PC-9 (cell line): ENCODE results near the gene CASKIN1. TPM values are rescaled to one million over a fixed set of nuclear protein-coding genes. Genes with fewer than 3 reads are reported as not detected.

Experiments
- BruUV-seq: library from RNA; stranded (reverse); fragments of 400-500 nt; replicated peaks from 2 replicates; lab custom pipeline; 2021; lab: Mats Ljungman, UMichigan
- CTCF ChIA-PET: fragments of 300-600 bp; sonication (Branson Sonifier 250); formaldehyde crosslinking; loops from one replicate; lab custom pipeline; 2022; ENCODE audit warnings: antibody characterized with exemption; lab: Charles Lee
- POLR2A ChIA-PET: fragments of 300-600 bp; sonication (Branson Sonifier 250); formaldehyde crosslinking; loops from one replicate; lab custom pipeline; 2022; ENCODE audit warnings: antibody characterized with exemption; ENCODE audit not compliant: unreplicated experiment; lab: Charles Lee
- DNase-seq, 2 experiments: peaks; one replicate each; pipeline versions ENCODE4 v3.0.0 to v3.0.0-alpha.2; 2015 to 2022; ENCODE audit warnings: mixed read lengths in 1 of 2
- H2AFZ ChIP-seq: fragments of 200-600 bp; sonication (generic); 2 replicates; pipeline ENCODE4 v1.8.1; 2017; ENCODE audit warnings: antibody characterized with exemption
- H3F3A ChIP-seq: fragments of 200-600 bp; sonication (generic); 2 replicates; pipeline ENCODE4 v1.8.1; 2017; ENCODE audit warnings: antibody characterized with exemption, mild to moderate bottlenecking, low read depth; ENCODE audit not compliant: insufficient read depth
- H3K27ac ChIP-seq: fragments of 200-600 bp; sonication (generic); 2 replicates; pipeline ENCODE4 v1.6.1; 2016; ENCODE audit warnings: mixed run types
- H3K27me3 ChIP-seq: fragments of 200-600 bp; sonication (generic); 2 replicates; pipeline ENCODE4 v1.6.1; 2016; ENCODE audit warnings: low read depth, mixed run types; ENCODE audit not compliant: insufficient read depth
- H3K36me3 ChIP-seq: fragments of 200-600 bp; sonication (generic); 2 replicates; pipeline ENCODE4 v1.6.1; 2016; ENCODE audit warnings: low read depth, mixed run types
- H3K4me1 ChIP-seq: fragments of 200-600 bp; sonication (generic); replicated peaks from 2 replicates; pipeline ENCODE4 v1.6.1; 2016; ENCODE audit warnings: mixed run types; ENCODE audit not compliant: insufficient read depth
- H3K4me2 ChIP-seq: fragments of 200-600 bp; sonication (generic); 2 replicates; pipeline ENCODE4 v1.6.1; 2017; ENCODE audit warnings: mixed run types
- H3K4me3 ChIP-seq: fragments of 200-600 bp; sonication (generic); 2 replicates; pipeline ENCODE4 v1.6.1; 2016; ENCODE audit warnings: mixed run types
- H3K79me2 ChIP-seq: fragments of 200-600 bp; sonication (generic); 2 replicates; pipeline ENCODE4 v1.6.1; 2017; ENCODE audit warnings: low read depth, mixed run types
- H3K9me2 ChIP-seq: fragments of 200-600 bp; sonication (generic); 2 replicates; pipeline ENCODE4 v1.8.1; 2017; ENCODE audit warnings: mild to moderate bottlenecking; ENCODE audit not compliant: insufficient read depth
- H3K9me3 ChIP-seq: fragments of 200-600 bp; sonication (generic); 2 replicates; pipeline ENCODE4 v1.8.1; 2016; ENCODE audit warnings: low read depth; ENCODE audit not compliant: insufficient read depth
- H4K20me1 ChIP-seq: fragments of 200-600 bp; sonication (generic); 2 replicates; pipeline ENCODE4 v1.8.1; 2017; ENCODE audit not compliant: insufficient read depth
- EZH2 ChIP-seq: fragments of 200-600 bp; sonication (generic); IDR thresholded peaks from 2 replicates; pipeline ENCODE4 v1.8.0; 2017; ENCODE audit warnings: antibody characterized with exemption, low read depth
- intact Hi-C: fragments of 100-400 bp; cut with micrococcal nuclease; formaldehyde crosslinking; loops from one replicate; pipeline ENCODE4 v1.10.0; 2022; ENCODE audit not compliant: unreplicated experiment
- total RNA-seq: library from RNA; stranded (reverse); gene quantifications from 2 replicates; pipeline ENCODE4 v1.2.3, GENCODE V29; 2021
- TF ChIP-seq, protein P1 (sequence below): fragments of 200-600 bp; sonication (generic); conservative IDR thresholded peaks from 2 replicates; pipeline ENCODE4 v1.6.1; 2017; ENCODE audit warnings: mixed run types, antibody characterized with exemption, mild to moderate bottlenecking, moderate library complexity

Gene CASKIN1
- total RNA-seq, 1 experiment from 2014 or later = 2.1 TPM

DNA sequence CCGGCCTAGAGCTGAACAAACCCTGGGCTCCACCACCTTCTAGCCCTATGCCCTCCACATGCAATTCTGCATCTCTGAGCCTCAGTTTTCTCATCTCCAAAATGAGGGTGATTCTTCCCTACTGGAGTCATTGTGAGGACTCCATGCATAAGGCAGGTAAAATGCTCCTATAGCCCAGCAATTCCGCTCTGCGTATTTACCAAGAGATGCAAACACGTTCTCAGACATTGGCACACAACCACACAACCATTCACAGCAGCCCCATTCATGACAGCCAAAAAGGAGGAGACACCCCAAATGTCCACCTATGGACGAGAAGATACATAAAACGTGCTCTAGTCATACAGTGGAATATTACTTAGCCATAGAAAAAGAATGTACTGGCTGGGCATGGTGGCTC is 3.9 kb upstream of the CASKIN1 start:
- Histone ChIP-seq H2AFZ (no peak overlapping the region), H3K79me2 (no peaks in the 10 kb centered on the region), H3K4me1 (peaks cover 7% of the 10 kb centered on the region; the same call in 1 of the 2 replicates), H3K9me3 (no peaks in the 10 kb centered on the region), H3K4me3 (no peak overlapping the region), H4K20me1 (no peaks in the 10 kb centered on the region), H3K36me3 (no peaks in the 10 kb centered on the region), H3K27me3 (peaks cover 31% of the 10 kb centered on the region), H3K27ac (no peak overlapping the region), H3K9me2 (no peaks in the 10 kb centered on the region), H3K4me2 (no peak overlapping the region), H3F3A (peaks cover 12% of the 10 kb centered on the region; the same call in 1 of the 2 replicates)
- BruUV-seq = no TSS peak
- intact Hi-C loops = no loop called here
- no peak for TF ChIP-seq EZH2
- TF ChIP-seq, protein P1, sequence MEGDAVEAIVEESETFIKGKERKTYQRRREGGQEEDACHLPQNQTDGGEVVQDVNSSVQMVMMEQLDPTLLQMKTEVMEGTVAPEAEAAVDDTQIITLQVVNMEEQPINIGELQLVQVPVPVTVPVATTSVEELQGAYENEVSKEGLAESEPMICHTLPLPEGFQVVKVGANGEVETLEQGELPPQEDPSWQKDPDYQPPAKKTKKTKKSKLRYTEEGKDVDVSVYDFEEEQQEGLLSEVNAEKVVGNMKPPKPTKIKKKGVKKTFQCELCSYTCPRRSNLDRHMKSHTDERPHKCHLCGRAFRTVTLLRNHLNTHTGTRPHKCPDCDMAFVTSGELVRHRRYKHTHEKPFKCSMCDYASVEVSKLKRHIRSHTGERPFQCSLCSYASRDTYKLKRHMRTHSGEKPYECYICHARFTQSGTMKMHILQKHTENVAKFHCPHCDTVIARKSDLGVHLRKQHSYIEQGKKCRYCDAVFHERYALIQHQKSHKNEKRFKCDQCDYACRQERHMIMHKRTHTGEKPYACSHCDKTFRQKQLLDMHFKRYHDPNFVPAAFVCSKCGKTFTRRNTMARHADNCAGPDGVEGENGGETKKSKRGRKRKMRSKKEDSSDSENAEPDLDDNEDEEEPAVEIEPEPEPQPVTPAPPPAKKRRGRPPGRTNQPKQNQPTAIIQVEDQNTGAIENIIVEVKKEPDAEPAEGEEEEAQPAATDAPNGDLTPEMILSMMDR = no peak
- ChIA-PET POLR2A (no interaction called here), CTCF (no interaction called here)
- no peak for DNase-seq

DNA sequence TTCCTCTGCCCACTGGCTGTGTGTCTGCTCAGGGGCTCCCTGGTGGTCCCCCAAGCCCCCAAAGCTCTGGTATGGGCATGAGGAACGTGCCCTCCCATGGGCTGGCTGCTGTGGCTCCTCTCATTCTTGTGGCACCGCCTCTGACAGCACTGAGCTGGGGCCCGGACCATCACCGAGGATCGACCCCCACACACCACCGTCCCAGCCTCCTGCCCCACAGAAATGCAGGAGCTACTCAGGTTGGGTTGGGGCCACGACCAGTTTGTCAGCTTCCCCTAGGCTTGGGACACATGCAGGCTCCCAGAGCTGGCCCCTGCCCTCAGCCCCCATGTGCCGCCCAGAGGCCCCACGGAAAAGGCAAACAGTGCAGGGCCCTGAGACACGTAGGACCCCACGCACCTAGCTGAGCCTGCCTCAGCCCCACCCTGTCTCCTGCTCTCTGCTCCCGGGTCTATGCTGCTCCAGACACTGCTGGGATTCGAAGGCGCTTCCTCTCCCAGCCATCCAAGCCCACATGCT is 3.3 kb upstream of the CASKIN1 start:
- peaks cover 35% of the 10 kb centered on the region for H3K27me3 ChIP-seq
- peaks cover 12% of the 10 kb centered on the region; the same call in 1 of the 2 replicates for H3F3A ChIP-seq
- no peak for DNase-seq
- H2AFZ ChIP-seq = no peak overlapping the region
- TF ChIP-seq EZH2 = no peak
- peaks cover 5% of the 10 kb centered on the region; the same call in 1 of the 2 replicates for H3K4me1 ChIP-seq
- BruUV-seq = no TSS peak
- H4K20me1 ChIP-seq = no peaks in the 10 kb centered on the region
- ChIA-PET CTCF (no interaction called here), POLR2A (interaction anchor here (0.6 kb wide), 1 partner anchor 44 kb away, joined by 3 read pairs; the partner anchor contains the start of gene TRAF7)
- no peaks in the 10 kb centered on the region for H3K36me3 ChIP-seq
- H3K9me2 ChIP-seq = no peaks in the 10 kb centered on the region
- no peak overlapping the region for H3K4me3 ChIP-seq
- no peak overlapping the region for H3K4me2 ChIP-seq
- H3K9me3 ChIP-seq = no peaks in the 10 kb centered on the region
- H3K79me2 ChIP-seq = no peaks in the 10 kb centered on the region
- intact Hi-C loops = loop anchor here (5.0 kb wide), 1 partner anchor 303 kb away; no protein-coding TSS in a partner anchor
- H3K27ac ChIP-seq = no peak overlapping the region

DNA sequence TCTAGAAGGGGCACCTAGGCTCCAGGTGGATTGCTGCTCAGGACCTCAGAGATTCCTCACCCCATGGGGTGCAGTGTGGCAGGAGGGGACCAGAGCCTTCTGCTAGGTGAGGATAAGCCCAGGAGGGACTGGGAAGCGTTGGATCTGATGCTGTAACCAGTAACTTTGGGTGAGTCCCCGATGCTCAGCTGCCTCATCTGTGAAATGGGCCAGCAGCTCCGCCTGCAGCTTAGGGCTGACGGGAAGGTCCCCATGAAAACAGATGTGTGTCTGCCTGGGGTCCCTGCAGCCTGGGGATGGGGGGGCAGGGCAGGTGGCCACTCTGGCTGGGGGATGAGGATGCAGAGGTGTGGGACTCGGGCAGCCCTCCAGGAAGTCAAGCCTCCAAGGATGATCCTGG is 2.7 kb upstream of the CASKIN1 start:
- POLR2A ChIA-PET = interaction anchor here (0.6 kb wide), 1 partner anchor 44 kb away, joined by 3 read pairs; the partner anchor contains the start of gene TRAF7
- Histone ChIP-seq H3K9me3 (no peaks in the 10 kb centered on the region), H3K36me3 (no peaks in the 10 kb centered on the region), H3K4me1 (no peaks in the 10 kb centered on the region), H3K4me2 (no peak overlapping the region), H4K20me1 (no peaks in the 10 kb centered on the region), H2AFZ (no peak overlapping the region), H3K79me2 (no peaks in the 10 kb centered on the region), H3K9me2 (no peaks in the 10 kb centered on the region), H3K27ac (no peak overlapping the region), H3K4me3 (no peak overlapping the region), H3F3A (peaks cover 12% of the 10 kb centered on the region; the same call in 1 of the 2 replicates), H3K27me3 (peaks cover 35% of the 10 kb centered on the region)
- no TSS peak for BruUV-seq
- TF ChIP-seq, protein P1 = no peak
- no peak for TF ChIP-seq EZH2
- DNase-seq = no peak
- CTCF ChIA-PET = no interaction called here
- intact Hi-C loops = loop anchor here (5.0 kb wide), 1 partner anchor 303 kb away; no protein-coding TSS in a partner anchor
